H9 (cell line): ENCODE measurements around the gene TMEM178B. TPM values are rescaled to one million over a fixed set of nuclear protein-coding genes. Genes with fewer than 3 reads are reported as not detected.

Experiments used
- DNase-seq: peaks from one replicate; pipeline ENCODE4 v3.0.0-alpha.2; 2017
- H2AFZ ChIP-seq: one replicate; pipeline ENCODE4 v1.6.1; 2013; ENCODE audit warnings: mild to moderate bottlenecking, low read length, control low read depth, moderate library complexity
- H2AK5ac ChIP-seq: 2 replicates; pipeline ENCODE4 v1.6.1; 2013; ENCODE audit warnings: low read length, control low read depth, mixed read lengths; ENCODE audit not compliant: insufficient read length
- H2BK120ac ChIP-seq: one replicate; pipeline ENCODE4 v1.6.1; 2013; ENCODE audit warnings: low read depth, mild to moderate bottlenecking, low read length, control low read depth, inconsistent platforms; ENCODE audit not compliant: poor library complexity, severe bottlenecking
- H2BK12ac ChIP-seq: 2 replicates; pipeline ENCODE4 v1.6.1; 2013; ENCODE audit warnings: low read length, control low read depth, mixed read lengths, low read depth; ENCODE audit not compliant: insufficient read length
- H2BK15ac ChIP-seq: 2 replicates; pipeline ENCODE4 v1.6.1; 2013; ENCODE audit warnings: low read depth, low read length, control low read depth
- H2BK20ac ChIP-seq: one replicate; pipeline ENCODE4 v1.6.1; 2013; ENCODE audit warnings: low read depth, mild to moderate bottlenecking, low read length, control low read depth, inconsistent platforms; ENCODE audit not compliant: poor library complexity, severe bottlenecking
- H2BK5ac ChIP-seq: 2 replicates; pipeline ENCODE4 v1.6.1; 2013; ENCODE audit warnings: low read length, control low read depth, mixed read lengths; ENCODE audit not compliant: insufficient read length
- H3K14ac ChIP-seq: 2 replicates; pipeline ENCODE4 v1.6.1; 2013; ENCODE audit warnings: low read length, control low read depth; ENCODE audit not compliant: insufficient read depth
- H3K18ac ChIP-seq: 2 replicates; pipeline ENCODE4 v1.6.1; 2013; ENCODE audit warnings: low read depth, mild to moderate bottlenecking, mixed read lengths, low read length, control low read depth; ENCODE audit not compliant: insufficient read length
- H3K23ac ChIP-seq: 2 replicates; pipeline ENCODE4 v1.6.1; 2013; ENCODE audit warnings: low read length, control low read depth, mixed read lengths, low read depth; ENCODE audit not compliant: insufficient read length
- H3K23me2 ChIP-seq: 2 replicates; pipeline ENCODE4 v1.6.1; 2013; ENCODE audit warnings: low read depth, mild to moderate bottlenecking, mixed read lengths, low read length, control low read depth; ENCODE audit not compliant: insufficient read length, poor library complexity, severe bottlenecking
- H3K27ac ChIP-seq: 2 replicates; pipeline ENCODE4 v1.5.1; 2013; ENCODE audit warnings: low read length, control low read depth, mixed read lengths, low read depth; ENCODE audit not compliant: insufficient read length
- H3K27me3 ChIP-seq: 2 replicates; pipeline ENCODE4 v1.6.1; 2013; ENCODE audit warnings: low read length, control low read depth, inconsistent platforms; ENCODE audit not compliant: insufficient read depth
- H3K4ac ChIP-seq: 2 replicates; pipeline ENCODE4 v1.6.1; 2013; ENCODE audit warnings: low read depth, mild to moderate bottlenecking, control low read depth, inconsistent platforms, low read length, moderate library complexity
- H3K4me1 ChIP-seq: 2 replicates; pipeline ENCODE4 v1.6.1; 2013; ENCODE audit warnings: low read length, control low read depth, inconsistent platforms; ENCODE audit not compliant: insufficient read depth
- H3K4me2 ChIP-seq: 2 replicates; pipeline ENCODE4 v1.6.1; 2013; ENCODE audit warnings: low read length, control low read depth, mixed read lengths; ENCODE audit not compliant: insufficient read length, insufficient read depth
- H3K56ac ChIP-seq: 2 replicates; pipeline ENCODE4 v1.6.1; 2013; ENCODE audit warnings: low read depth, mild to moderate bottlenecking, mixed read lengths, low read length, control low read depth; ENCODE audit not compliant: insufficient read length
- H3K79me1 ChIP-seq: 2 replicates; pipeline ENCODE4 v1.6.1; 2013; ENCODE audit warnings: low read depth, mild to moderate bottlenecking, moderate library complexity, low read length, control low read depth, inconsistent platforms; ENCODE audit not compliant: insufficient read depth, poor library complexity, severe bottlenecking
- H3K79me2 ChIP-seq: 2 replicates; pipeline ENCODE4 v1.6.1; 2013; ENCODE audit warnings: low read length, control low read depth, inconsistent platforms; ENCODE audit not compliant: insufficient read depth
- H3K9ac ChIP-seq: 2 replicates; pipeline ENCODE4 v1.6.1; 2013; ENCODE audit warnings: low read length, control low read depth, mixed read lengths; ENCODE audit not compliant: insufficient read length; ENCODE audit errors: extremely low read depth
- H3K9me3 ChIP-seq: one replicate; pipeline ENCODE4 v1.6.1; 2013; ENCODE audit warnings: low read depth, low read length, inconsistent platforms; ENCODE audit not compliant: control insufficient read depth
- H3T11ph ChIP-seq: one replicate; pipeline ENCODE4 v1.6.1; 2013; ENCODE audit warnings: mild to moderate bottlenecking, low read length, control low read depth, inconsistent platforms
- H4K20me1 ChIP-seq: one replicate; pipeline ENCODE4 v1.6.1; 2013; ENCODE audit not compliant: control insufficient read depth, insufficient read length, insufficient read depth
- H4K5ac ChIP-seq: 2 replicates; pipeline ENCODE4 v1.6.1; 2013; ENCODE audit warnings: low read depth, mild to moderate bottlenecking, mixed read lengths, low read length, control low read depth; ENCODE audit not compliant: insufficient read length
- H4K8ac ChIP-seq: replicated peaks from 2 replicates; pipeline ENCODE4 v1.6.1; 2013; ENCODE audit warnings: low read length, control low read depth, mixed read lengths, low read depth; ENCODE audit not compliant: insufficient read length
- H4K91ac ChIP-seq: 2 replicates; pipeline ENCODE4 v1.6.1; 2013; ENCODE audit warnings: low read depth, mild to moderate bottlenecking, moderate library complexity, mixed read lengths, low read length, control low read depth; ENCODE audit not compliant: insufficient read length
- H3K27ac Mint-ChIP-seq, 3 experiments: 2 replicates in 2 of 3; 3 replicates in 1 of 3; pipeline ENCODE4 v1.8.0; 2020 to 2021; ENCODE audit warnings: mixed read lengths in 3 of 3, mild to moderate bottlenecking in 1 of 3, moderate library complexity in 1 of 3
- H3K27me3 Mint-ChIP-seq: 2 replicates; pipeline ENCODE4 v1.8.0; 2021; ENCODE audit warnings: low read depth, mild to moderate bottlenecking, moderate library complexity, mixed read lengths
- H3K36me3 Mint-ChIP-seq, 3 experiments: 2 replicates in 2 of 3; 3 replicates in 1 of 3; pipeline ENCODE4 v1.8.0; 2020 to 2021; ENCODE audit warnings: low read depth in 3 of 3, mixed read lengths in 3 of 3; ENCODE audit not compliant: insufficient read depth in 1 of 3
- H3K4me1 Mint-ChIP-seq, 2 experiments: 2 replicates each; pipeline ENCODE4 v1.8.0; 2020; ENCODE audit warnings: mixed read lengths in 2 of 2
- H3K4me3 Mint-ChIP-seq, 2 experiments: 2 replicates in 1 of 2; 3 replicates in 1 of 2; pipeline ENCODE4 v1.8.0; 2020 to 2021; ENCODE audit warnings: mild to moderate bottlenecking in 2 of 2, mixed read lengths in 2 of 2, moderate library complexity in 1 of 2
- H3K9me3 Mint-ChIP-seq, 2 experiments: 2 replicates in 1 of 2; 3 replicates in 1 of 2; pipeline ENCODE4 v1.8.0; 2020; ENCODE audit warnings: mild to moderate bottlenecking in 2 of 2, mixed read lengths in 2 of 2, moderate library complexity in 1 of 2
- CTCF ChIP-seq: fragments of 200-600 bp; sonication (generic); conservative IDR thresholded peaks from 3 replicates; pipeline ENCODE4 v1.8.0; 2021; ENCODE audit warnings: antibody characterized with exemption, mild to moderate bottlenecking
- WGBS: extraction: QIAGEN DNeasy Blood & Tissue Kit; methylation state at CpG from one replicate; pipeline ENCODE4 v1.1.7; 2013; ENCODE audit warnings: missing lambda C conversion rate, low lambda C conversion rate, mixed read lengths; ENCODE audit not compliant: insufficient read length; ENCODE audit errors: extremely low coverage; 5-methylcytosine and 5-hydroxymethylcytosine counted together
- total RNA-seq: library from RNA; stranded (reverse); gene quantifications from 2 replicates; pipeline ENCODE4 v1.2.1, GENCODE V29; 2021

Gene TMEM178B
- total RNA-seq, 1 experiment from 2014 or later: 11.3 TPM

GRCh38 chr7:141355032-141355431, 281.2 kb downstream of the TMEM178B start:
- no peak overlapping the region for H3K14ac ChIP-seq
- no peak for DNase-seq
- H3K27ac Mint-ChIP-seq: peak overlapping the region; percentile 5 to 9 (median 6); a peak in 2 of 7 replicates
- H2BK15ac ChIP-seq: no peak overlapping the region
- H3K27ac ChIP-seq: no peak overlapping the region
- no peaks in the 10 kb centered on the region for H4K20me1 ChIP-seq
- H2AFZ ChIP-seq: no peak overlapping the region
- H3K9me3 Mint-ChIP-seq: no peaks in the 10 kb centered on the region
- H2BK20ac ChIP-seq: no peak overlapping the region
- no peak overlapping the region for H3T11ph ChIP-seq
- no peak overlapping the region for H3K56ac ChIP-seq
- no peaks in the 10 kb centered on the region for H3K79me2 ChIP-seq
- no peak overlapping the region for H3K9ac ChIP-seq
- no peak overlapping the region for H4K8ac ChIP-seq
- H3K18ac ChIP-seq: no peak overlapping the region
- H2BK12ac ChIP-seq: no peak overlapping the region
- H3K27me3 Mint-ChIP-seq: no peaks in the 10 kb centered on the region
- no peaks in the 10 kb centered on the region; a peak in 1 of 7 replicates for H3K36me3 Mint-ChIP-seq
- no peaks in the 10 kb centered on the region for H3K9me3 ChIP-seq
- H3K4me1 Mint-ChIP-seq: peaks cover 17 to 20% of the 10 kb centered on the region in 2 experiments
- no peak overlapping the region for H2AK5ac ChIP-seq
- no peaks in the 10 kb centered on the region; the same call in 1 of the 2 replicates for H3K4me1 ChIP-seq
- WGBS: no CpG with 5 or more reads among the region's 1 CpG
- H4K5ac ChIP-seq: no peak overlapping the region
- no peak overlapping the region for H3K23ac ChIP-seq
- no peaks in the 10 kb centered on the region for H3K23me2 ChIP-seq
- no peak overlapping the region for H2BK120ac ChIP-seq
- H3K79me1 ChIP-seq: no peaks in the 10 kb centered on the region
- H2BK5ac ChIP-seq: no peak overlapping the region
- H3K4me2 ChIP-seq: no peak overlapping the region
- H3K4ac ChIP-seq: no peak overlapping the region
- no peak overlapping the region for H3K4me3 Mint-ChIP-seq
- H3K27me3 ChIP-seq: no peaks in the 10 kb centered on the region
- TF ChIP-seq CTCF: no peak
- H4K91ac ChIP-seq: no peak overlapping the region
